ENCODE measurements around the gene NAGS. TPM values are rescaled to one million over a fixed set of nuclear protein-coding genes. Genes with fewer than 3 reads are reported as not detected.
"Not testable (repeated sequence)": the region's sequence is repeated elsewhere in the genome, so short reads cannot be mapped to it uniquely, and the experiment has no call there.

Gene NAGS
- total and polyA plus RNA-seq, 2 donors from 2014 or later, result 3.5 to 8.7 TPM

- DNase-seq (no peak), FAIRE-seq (no peak)
- Histone ChIP-seq H3K27ac (ENCODE audit: low read depth in 2 of 2, low read length in 2 of 2) (no peak overlapping the region), H3K9me3 (ENCODE audit: control insufficient read depth in 2 of 3, insufficient read depth in 1 of 3, low read length in 3 of 3) (no peaks in the 10 kb centered on the region), H3K27me3 (ENCODE audit: control insufficient read depth, insufficient read depth, low read length) (no peaks in the 10 kb centered on the region), H3K4me3 (ENCODE audit: low read length in 3 of 3) (no peak overlapping the region), H3K9ac (ENCODE audit: low read length in 3 of 3) (no peak overlapping the region), H3K4me1 (ENCODE audit: control insufficient read depth in 2 of 3, insufficient read depth in 2 of 3, low read depth in 1 of 3, low read length in 3 of 3) (peaks cover 0 to 2% (median under 1%) of the 10 kb centered on the region in 3 donors), H3K36me3 (ENCODE audit: control insufficient read depth in 2 of 3, insufficient read depth in 3 of 3, low read length in 3 of 3) (peaks cover 2 to 11% (median 6%) of the 10 kb centered on the region in 3 donors)
- no peak for TF ChIP-seq CTCF (IDR thresholded peaks at IDR 0.05; ENCODE audit: borderline replicate concordance, extremely low read depth, insufficient read depth)
- intact Hi-C loops (cut with DNase I), result no loop called here
Measured at GRCh38 chr17:44045486-44045885, 41.1 kb downstream of the NAGS start.

GRCh38 chr17:44046893-44047292 lies 42.5 kb downstream of the NAGS start:
- H3K27me3 ChIP-seq (ENCODE audit: control insufficient read depth, insufficient read depth, low read length); H3K9ac ChIP-seq (ENCODE audit: low read length in 3 of 3); H3K4me3 ChIP-seq (ENCODE audit: low read length in 3 of 3); H3K9me3 ChIP-seq (ENCODE audit: control insufficient read depth in 2 of 3, insufficient read depth in 1 of 3, low read length in 3 of 3); intact Hi-C loops (cut with DNase I); DNase-seq; H3K4me1 ChIP-seq (ENCODE audit: control insufficient read depth in 2 of 3, insufficient read depth in 2 of 3, low read depth in 1 of 3, low read length in 3 of 3); FAIRE-seq; H3K27ac ChIP-seq (ENCODE audit: low read depth in 2 of 2, low read length in 2 of 2): not testable (repeated sequence)
- H3K36me3 ChIP-seq (ENCODE audit: control insufficient read depth in 2 of 3, insufficient read depth in 3 of 3, low read length in 3 of 3), result peaks cover 4 to 17% (median 6%) of the 10 kb centered on the region in 3 donors

GRCh38 chr17:44049294-44050060 lies 45.1 kb downstream of the NAGS start:
- intact Hi-C loops (cut with DNase I), result no loop called here
- no peak for FAIRE-seq
- Histone ChIP-seq H3K4me1 (ENCODE audit: control insufficient read depth in 2 of 3, insufficient read depth in 2 of 3, low read depth in 1 of 3, low read length in 3 of 3) (peaks cover 0 to 4% (median 0%) of the 10 kb centered on the region in 3 donors), H3K4me3 (ENCODE audit: low read length in 3 of 3) (no peak overlapping the region), H3K9me3 (ENCODE audit: control insufficient read depth in 2 of 3, insufficient read depth in 1 of 3, low read length in 3 of 3) (no peaks in the 10 kb centered on the region), H3K27ac (ENCODE audit: low read depth in 2 of 2, low read length in 2 of 2) (no peak overlapping the region), H3K36me3 (ENCODE audit: control insufficient read depth in 2 of 3, insufficient read depth in 3 of 3, low read length in 3 of 3) (peaks cover 4 to 19% (median 10%) of the 10 kb centered on the region in 3 donors), H3K27me3 (ENCODE audit: control insufficient read depth, insufficient read depth, low read length) (no peaks in the 10 kb centered on the region), H3K9ac (ENCODE audit: low read length in 3 of 3) (no peak overlapping the region)
- no peak for TF ChIP-seq CTCF (IDR thresholded peaks at IDR 0.05; ENCODE audit: borderline replicate concordance, extremely low read depth, insufficient read depth)
- no peak for DNase-seq

GRCh38 chr17:44053125-44053872 lies 48.9 kb downstream of the NAGS start:
- no peaks in the 10 kb centered on the region for H3K9me3 ChIP-seq (ENCODE audit: control insufficient read depth in 2 of 3, insufficient read depth in 1 of 3, low read length in 3 of 3)
- no peak for DNase-seq
- FAIRE-seq, result no peak
- no peaks in the 10 kb centered on the region for H3K27me3 ChIP-seq (ENCODE audit: control insufficient read depth, insufficient read depth, low read length)
- H3K27ac ChIP-seq (ENCODE audit: low read depth in 2 of 2, low read length in 2 of 2), result no peak overlapping the region
- H3K4me1 ChIP-seq (ENCODE audit: control insufficient read depth in 2 of 3, insufficient read depth in 2 of 3, low read depth in 1 of 3, low read length in 3 of 3), result peaks cover 0 to 4% (median 0%) of the 10 kb centered on the region in 3 donors
- H3K36me3 ChIP-seq (ENCODE audit: control insufficient read depth in 2 of 3, insufficient read depth in 3 of 3, low read length in 3 of 3), result peaks cover 4 to 14% (median 10%) of the 10 kb centered on the region in 3 donors
- intact Hi-C loops (cut with DNase I), result no loop called here
- no peak for TF ChIP-seq CTCF (IDR thresholded peaks at IDR 0.05; ENCODE audit: borderline replicate concordance, extremely low read depth, insufficient read depth)
- H3K4me3 ChIP-seq (ENCODE audit: low read length in 3 of 3), result no peak overlapping the region
- no peak overlapping the region for H3K9ac ChIP-seq (ENCODE audit: low read length in 3 of 3)

All from kidney (tissue), 14 donors.